Activated T-cell treated with anti-CD3 and anti-CD28 coated beads for 1 hour (primary cell): ENCODE data around the gene ANKRD29.

Experiments used
- DNase-seq: peaks from one replicate; pipeline ENCODE4 v3.0.0-alpha.2; 2020; ENCODE audit warnings: low read depth

ANKRD29 gene, protein sequence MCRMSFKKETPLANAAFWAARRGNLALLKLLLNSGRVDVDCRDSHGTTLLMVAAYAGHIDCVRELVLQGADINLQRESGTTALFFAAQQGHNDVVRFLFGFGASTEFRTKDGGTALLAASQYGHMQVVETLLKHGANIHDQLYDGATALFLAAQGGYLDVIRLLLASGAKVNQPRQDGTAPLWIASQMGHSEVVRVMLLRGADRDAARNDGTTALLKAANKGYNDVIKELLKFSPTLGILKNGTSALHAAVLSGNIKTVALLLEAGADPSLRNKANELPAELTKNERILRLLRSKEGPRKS

DNA sequence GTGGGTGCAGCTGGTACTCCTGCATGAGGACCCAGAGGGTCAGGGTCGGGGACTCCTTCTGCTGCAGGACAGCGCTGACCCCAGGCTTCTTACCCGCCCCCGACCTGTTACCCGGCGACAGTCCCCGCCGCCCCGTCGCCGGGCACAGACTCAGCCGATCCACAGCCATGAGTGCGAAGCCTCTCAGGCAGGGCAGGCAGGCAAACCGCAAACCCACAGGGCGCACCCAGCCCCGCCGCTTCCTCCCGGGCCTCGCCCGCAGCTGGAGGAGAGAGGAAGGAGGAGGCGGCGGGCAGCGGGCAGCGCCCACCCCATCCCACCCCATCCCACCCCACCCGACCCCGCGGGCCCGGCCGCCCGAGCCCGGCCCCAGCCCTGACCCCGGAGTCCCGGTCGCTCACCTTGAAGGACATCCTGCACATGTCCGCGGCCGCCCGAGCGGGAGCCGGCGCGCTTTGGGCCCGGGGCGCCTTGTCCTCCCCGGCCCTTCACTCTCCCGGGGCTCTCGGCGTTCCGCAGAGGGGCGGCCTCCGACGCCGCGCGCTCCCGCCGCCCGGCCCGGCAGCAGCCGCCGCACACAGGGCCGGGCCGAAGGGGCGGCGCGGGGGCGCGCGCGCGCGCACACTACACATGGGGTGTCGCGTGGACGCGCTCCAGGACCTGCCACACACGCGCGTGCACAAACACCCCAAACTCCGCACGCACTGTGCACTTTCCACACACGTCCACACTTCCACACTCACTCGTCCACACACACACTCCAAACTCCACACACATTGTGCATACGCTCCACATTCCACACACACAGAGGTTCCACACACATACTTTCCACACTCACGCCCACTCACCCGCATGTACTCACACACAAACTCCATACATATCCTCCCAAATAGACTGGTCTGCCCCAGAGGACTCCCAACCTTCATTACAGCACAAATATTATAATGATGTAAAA is at the start of gene ANKRD29:
Gene ANKRD29 (minus strand): TSS at position 603 of the 955 bp plus-strand sequence. CDS start 181 bp downstream, at position 422.
- DNase-seq = peak; percentile 25

DNA sequence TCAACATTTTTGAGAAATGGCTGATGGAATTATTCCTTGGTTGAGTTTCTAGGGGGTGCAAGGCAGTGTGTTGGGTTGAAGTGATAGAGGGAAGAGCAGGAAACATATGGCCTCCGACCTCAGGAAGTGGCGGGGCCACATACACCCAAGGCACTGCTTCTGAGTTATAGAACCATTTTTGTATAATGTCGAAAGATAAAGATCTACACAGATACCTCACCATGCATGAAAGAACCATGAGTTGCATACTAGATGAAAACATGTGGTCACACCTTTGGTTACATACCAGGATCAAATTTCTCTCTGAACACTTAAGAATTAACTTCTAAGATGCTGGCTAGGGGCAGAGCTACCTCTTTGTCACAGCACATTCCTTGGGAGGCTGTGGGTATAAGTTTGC is 49.7 kb upstream of the ANKRD29 start:
- DNase-seq = no peak

DNA sequence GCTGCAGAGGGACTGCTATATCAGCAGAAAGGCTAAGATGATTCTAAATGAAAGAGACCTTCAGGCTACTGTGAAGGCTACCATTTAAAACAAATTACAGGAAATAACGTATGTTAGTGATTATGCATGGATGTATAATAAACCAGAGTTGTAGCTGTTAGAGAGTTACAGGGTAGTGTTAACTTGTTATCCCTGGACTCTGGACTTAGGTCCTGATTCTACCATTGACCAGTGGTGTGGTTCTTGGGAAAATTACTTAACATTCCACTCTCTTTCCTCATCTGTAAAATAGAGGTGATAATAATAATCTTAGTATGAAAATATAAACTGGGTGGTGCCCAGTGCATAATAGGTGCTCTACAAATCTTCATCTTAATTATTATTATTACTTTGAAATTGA is 48.7 kb upstream of the ANKRD29 start:
- no peak for DNase-seq

DNA sequence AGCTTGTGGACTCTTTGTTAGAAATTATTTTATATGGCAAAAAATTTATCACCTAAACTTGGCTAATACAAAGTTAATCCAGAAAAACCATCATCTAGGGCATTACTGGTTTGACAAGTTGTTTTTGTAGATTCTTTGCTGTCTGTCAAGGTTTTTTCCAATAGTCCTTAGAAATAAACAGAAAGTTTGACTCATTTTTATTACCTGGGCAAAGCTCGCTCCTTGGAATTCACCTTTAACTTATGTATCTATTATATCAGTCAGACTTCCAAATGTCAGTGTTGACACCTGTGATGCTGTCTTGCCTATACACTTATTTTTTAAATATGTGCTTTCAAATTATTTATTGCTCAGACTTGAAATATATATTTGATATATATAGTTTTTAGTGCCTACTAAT is 48.2 kb upstream of the ANKRD29 start:
- DNase-seq = no peak

DNA sequence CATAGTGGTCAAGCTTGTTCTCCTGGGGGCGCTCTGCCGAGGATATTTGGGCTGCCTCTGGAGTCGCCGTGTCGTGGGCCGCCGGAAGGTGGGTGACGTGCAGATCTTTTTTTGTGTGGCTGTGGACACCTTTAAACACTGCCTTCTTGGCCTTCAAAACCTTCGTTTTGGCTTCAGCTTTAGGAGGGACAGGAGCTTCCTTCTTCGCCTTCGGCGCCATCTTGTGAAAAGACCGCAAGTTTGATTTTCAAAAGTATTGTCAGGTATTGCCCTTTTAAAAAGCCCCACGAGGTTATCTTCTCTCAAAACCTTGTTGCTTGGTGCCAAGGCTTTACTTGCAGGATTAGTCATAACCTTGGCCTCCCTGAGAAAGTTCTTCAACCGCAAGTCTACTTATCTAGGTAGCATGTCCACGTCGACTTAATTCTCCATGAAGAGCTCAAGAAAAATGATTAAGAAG is 47.4 kb upstream of the ANKRD29 start:
- no peak for DNase-seq

DNA sequence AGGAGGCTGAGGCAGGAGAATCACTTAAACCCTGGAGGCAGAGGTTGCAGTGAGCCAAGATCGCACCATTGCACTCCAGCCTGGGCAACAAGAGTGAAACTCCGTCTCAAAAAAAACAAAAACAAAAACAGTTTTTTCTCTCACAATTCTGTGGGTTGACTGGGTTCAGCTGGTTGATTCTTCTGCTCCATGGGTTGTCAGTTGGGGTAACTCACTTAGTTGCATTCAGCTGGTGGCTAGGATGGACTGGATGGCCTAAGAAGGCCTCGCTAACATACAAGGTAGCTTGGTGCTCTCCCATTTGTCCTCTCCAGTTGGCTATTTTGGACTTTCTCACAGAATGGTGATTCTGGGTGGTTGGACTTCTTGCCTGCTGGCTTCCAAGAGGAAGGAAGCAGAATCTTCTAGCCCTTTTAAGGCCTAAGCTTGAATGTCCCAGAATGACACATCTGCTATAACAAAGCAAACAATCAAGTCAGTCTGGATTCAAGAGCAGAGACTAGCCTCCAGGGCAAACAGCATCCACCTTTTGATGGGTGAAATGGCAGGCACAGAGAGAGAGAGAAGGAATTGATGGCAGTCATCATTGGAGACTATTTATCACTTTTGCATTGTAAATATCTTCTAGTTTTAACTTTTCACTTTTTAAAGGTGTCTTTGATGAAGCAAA is 44.4 kb upstream of the ANKRD29 start:
- no peak for DNase-seq

DNA sequence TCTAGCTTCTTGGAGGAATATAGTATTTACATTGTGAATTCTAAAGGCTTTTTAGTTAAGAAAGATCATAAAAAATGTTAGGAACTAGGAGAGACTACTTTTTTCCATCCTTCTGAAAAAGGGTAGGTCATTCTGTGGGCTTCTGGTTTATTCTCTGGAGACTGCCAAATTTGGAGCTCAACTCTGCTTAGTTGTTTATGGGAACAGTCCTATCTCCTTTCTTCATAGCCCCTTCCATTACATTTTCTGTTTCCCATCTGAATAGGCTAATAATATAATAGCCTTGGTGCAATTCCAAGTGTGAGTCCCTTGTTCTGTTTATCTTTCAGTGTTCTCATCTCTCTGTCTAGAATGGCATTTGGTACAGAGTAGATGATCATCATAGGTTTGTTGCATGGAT is 42.1 kb upstream of the ANKRD29 start:
- no peak for DNase-seq

DNA sequence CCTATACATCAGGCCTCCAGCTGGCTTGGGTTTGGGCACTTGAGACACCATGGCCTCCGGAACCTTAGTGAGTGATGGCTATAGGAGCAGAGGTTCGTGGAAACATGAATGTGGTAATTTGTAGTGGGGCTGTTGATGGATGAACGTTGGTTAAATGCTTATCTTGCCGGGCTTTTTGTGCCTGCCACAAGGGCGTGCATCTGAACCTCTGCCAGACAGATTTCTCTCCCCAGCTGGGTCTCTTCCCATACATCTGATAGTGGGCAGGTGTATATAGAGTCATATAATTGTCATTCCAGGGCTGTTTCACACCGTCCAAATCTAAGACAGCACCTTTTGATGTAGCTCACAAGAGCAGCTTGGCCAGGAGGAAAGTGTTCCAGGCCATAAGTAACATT is 41.3 kb upstream of the ANKRD29 start:
- no peak for DNase-seq

DNA sequence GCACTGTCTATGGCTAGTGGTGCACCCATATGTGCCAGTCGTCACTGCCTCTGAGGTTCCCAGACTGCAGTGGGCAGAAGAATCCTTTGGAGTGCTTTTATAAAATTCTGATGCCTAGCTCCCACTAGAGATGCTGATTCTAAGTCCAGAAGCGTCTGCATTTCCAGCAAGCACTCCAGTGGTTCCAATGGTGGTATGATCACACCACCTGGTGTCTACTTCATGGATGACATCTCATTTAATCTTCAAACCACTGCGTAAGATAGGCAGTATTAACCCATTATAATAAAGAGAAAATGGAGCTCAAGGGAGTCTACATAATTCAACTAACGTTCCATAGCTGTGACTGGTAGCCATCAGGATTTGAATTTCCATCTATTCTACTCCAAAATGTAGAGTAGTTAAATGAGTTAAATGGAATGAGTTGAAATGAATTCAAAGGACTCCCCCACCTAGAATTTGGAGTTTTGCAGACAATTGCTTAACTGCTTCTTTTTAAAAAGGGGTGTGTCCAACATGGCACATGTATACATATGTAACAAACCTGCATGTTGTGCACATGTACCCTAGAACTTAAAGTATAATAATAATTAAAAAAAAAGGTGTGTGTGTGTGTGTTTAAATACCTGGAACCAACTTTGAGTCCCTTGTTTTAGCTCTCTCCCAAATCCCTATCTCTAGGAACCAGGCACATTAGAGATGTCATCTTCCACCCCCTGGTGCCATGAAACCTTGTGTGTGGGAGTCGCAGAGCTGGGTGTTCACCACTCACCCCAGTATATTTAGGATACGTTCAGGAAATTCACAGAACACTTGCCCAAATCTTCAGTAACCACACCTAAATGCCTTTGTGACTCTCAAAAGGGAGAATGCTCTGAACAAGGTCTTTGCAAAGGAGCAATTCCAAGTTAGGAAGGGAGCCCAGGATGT is 40.6 kb upstream of the ANKRD29 start:
- DNase-seq = no peak

DNA sequence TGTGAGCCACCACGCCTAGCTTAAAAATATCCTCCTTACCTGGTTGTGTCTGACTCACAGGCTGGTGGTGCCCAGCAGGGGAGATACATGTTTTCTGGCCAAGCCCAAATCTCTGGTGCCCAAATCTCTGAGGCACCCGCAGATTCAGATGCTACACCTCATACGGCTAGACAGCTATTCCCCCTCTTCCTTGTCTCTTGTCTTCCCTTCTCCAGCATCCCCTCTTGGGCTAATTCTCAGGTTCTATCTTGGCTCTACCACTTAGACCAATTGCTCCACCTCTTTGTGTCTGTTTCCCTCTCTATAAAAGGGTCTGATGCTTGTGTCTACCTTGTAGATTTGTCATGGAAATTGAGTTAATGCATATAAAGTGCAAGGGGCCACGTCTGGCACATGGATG is 39.9 kb upstream of the ANKRD29 start:
- DNase-seq = no peak

DNA sequence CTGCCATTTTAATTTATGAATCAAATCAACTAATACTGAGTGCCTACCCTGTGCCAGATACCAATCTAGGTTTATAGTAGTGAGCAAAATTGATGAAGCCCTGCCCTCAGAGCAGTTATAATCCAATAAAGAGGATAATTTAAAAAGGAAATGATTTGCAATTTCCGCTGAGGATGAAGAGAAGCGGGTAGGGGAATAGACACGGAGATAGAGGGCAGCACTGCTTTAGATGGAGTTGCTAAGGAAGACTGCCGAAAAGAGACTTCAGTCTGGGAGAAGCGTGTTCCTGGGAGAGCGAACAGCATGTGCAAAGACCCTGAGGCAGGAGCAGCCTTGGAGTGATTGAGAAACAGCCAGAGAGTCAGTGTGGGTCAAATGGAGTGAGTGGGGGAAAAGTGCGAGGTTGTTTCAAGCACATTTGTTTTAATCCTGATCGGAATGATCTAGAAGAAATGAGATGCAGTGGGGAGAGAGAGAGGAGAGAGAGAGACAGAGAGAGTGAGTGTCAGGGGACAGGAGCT is 38.9 kb upstream of the ANKRD29 start:
- DNase-seq = no peak

DNA sequence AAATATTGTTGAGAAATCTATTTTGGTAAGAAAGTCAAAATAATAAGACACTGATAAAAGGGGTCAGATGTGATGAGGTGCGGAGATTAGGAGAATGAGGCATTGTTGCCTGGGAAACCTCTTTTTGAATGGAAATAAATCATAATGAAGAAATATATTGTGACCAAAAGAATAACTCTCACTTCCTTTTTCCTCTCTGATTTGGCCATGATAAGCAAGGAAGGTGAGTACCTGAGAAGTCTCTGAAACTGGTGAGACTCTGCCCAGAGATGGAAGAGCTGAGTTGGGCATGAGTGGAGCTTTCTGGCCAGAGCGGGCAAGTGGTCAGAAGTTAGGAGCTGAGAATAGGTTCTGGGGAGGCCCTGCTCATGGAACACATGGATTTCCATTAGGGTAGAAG is 38.3 kb upstream of the ANKRD29 start:
- DNase-seq = no peak

DNA sequence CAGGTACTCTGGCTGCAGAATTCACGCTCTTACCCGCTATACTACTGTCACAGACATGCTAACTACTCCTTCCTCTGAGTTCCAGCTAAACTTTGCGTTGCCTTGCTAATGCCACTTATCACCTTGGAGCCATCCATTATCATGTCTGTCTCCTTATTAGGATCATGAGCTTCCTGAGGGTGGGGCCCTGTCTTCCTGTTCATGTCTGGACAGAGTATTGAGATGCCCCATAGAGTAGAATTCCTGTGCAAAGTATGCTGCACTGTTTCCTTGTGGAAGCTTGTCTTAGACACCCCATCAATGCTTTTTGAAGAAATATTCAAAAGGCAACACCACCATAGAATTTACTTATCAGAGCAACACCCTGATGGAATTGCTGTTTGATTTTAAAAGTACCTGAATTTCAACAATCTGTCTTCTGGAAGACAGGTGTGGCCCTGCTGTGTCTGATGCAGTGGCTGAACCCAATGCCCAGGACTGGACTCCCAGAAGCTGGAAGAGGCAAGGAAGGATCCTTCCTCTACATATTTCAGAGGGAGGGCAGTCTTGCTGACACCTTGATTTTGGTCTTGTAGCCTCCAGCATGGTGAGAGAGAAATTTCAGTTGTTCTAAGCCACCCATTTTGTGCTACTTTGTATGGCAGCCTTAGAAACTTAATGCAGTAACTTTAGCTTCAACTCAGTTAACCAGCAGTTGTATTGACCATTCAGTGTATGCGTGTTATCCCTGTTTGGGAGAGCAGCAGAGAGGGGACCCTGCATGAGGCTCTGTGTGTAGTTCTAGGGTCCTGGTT is 32.1 kb upstream of the ANKRD29 start:
- no peak for DNase-seq

DNA sequence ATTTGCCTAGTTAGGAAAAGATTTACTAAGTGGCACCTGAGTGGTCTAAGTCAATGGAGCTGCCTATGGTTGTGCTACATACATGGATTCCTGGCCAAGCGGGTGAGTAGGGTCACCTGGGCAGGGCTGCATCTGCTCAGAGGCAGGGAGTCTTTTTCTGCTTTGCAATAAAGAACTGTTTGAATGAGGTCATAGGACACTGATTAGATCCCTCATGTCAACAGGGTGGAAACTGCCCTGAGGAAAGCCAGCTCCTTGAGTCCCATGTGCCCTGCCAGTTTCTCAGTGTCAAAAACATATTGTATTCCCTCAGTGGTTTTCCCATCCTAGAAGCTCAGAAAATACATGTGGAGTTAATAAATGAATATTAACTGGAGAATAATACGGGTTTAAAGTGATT is 31.1 kb upstream of the ANKRD29 start:
- no peak for DNase-seq

DNA sequence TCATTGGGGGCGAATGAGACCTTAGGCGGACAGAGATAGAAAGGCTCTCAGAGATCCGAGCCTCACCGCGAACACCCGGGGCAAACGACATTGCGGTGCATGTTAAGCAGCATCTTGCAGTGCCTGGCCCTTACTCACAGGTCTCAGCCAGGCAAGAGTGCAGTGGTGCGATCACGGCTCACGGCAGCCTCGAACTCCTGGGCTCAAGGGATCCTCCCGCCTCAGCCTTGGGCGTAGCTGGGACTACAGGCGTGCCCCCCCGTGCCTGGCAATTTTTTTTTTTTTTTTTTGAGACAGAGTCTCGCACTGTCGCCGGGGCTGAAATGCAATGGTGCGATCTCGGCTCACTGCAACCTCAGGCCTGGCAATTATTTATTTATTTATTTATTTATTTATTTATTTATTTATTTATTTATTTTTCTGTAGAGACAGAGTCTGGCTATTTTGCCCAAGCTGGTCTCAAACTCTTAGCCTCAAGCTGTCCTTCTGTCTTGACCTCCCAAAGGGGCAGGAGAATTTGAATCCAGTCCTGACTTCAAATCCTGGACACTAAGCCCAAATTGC is 27.9 kb upstream of the ANKRD29 start:
- no peak for DNase-seq

DNA sequence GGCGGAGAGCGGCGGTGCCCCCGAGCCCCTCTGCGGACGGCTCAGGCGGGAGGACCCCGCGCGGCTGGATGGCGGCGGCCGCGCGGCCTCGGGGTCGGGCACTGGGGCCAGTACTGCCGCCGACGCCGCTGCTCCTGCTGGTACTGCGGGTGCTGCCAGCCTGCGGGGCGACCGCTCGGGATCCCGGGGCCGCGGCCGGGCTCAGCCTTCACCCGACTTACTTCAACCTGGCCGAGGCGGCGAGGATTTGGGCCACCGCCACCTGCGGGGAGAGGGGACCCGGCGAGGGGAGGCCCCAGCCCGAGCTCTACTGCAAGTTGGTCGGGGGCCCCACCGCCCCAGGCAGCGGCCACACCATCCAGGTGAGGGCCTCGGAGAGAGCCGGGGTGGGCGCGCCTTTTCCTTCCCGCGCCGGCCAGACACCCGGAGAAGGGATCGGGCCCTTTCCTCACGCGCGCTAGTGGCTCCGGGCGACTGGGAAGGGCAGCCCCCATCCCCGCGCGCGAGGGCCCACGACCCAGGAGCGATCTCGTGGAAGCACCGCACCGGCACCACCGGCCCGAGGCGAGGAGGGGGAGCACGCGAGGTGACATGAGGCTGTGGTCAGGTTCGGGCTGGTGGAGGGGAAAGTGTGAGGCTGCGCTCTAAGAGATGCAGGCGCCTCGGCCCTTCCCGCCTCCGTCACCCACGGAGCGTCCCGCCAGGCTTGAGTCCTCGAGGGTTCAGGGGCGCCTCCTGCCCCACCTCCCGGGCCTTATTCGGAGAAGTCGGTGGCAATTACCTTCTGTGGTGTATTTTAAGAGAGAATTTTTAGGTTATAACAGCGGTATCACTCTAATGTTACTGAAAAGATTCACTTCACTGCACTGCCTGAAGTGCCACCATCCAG is 27.1 kb upstream of the ANKRD29 start:
- no peak for DNase-seq

DNA sequence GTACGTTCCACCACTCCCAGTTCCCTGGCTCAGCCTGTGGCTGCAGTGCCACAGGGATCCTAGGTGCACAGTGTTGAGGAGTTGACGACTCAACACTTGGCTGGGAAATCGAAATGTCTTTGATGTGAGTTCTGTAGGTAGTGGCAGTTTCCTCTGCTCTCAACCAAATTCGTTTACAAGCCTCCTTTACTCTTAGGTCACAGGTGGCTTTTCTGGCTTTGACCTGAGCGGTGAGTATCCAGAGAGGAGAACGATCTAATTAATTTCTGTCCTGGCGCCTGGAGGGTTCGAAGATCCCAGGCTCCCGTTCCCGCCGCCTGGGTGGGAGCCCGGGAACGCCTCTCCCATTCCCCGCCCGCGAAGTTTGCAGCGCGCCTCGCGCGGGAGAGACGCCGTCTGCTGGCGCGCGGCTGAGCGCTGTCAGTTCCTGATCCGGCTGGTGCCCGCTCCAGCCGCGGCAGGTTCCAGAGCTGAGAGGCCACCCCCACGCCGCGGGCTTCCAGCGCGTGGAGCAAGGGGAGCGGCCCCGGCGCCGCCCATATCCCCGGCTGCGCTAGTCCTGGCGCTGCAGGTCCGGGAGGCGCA is 26.4 kb upstream of the ANKRD29 start, which contains the start of gene LAMA3:
Gene LAMA3 (plus strand): TSS at position 423 of the 585 bp plus-strand sequence. CDS start 231 bp downstream, outside the sequence.
- DNase-seq = peak; percentile 3

DNA sequence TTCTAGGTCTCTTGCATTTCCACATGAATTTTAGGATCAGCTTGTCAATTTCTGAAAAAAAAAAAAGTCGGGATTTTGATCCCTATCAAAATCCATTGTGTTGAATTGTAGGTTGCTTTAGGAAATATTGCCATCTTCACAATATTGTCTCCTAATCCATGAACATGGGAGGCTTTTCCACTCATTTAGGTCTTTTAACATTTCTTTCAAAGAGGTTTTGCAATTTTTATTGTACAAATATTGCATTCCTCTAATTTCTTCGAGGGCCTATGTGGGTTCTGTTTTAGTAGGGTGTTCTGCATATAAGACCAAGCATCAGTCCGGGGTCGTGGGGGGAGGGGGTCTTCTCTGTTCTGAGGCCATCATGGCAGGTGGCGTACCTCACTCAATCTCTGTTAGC is 25.8 kb upstream of the ANKRD29 start:
- no peak for DNase-seq
